ENCODE measurements around the gene POLR2F. TPM values are rescaled to one million over a fixed set of nuclear protein-coding genes. Genes with fewer than 3 reads are reported as not detected.

Gene POLR2F
- polyA plus RNA-seq, 1 of the 3 experiments (the other 2 are of a cell fraction), result 255 TPM

DNA sequence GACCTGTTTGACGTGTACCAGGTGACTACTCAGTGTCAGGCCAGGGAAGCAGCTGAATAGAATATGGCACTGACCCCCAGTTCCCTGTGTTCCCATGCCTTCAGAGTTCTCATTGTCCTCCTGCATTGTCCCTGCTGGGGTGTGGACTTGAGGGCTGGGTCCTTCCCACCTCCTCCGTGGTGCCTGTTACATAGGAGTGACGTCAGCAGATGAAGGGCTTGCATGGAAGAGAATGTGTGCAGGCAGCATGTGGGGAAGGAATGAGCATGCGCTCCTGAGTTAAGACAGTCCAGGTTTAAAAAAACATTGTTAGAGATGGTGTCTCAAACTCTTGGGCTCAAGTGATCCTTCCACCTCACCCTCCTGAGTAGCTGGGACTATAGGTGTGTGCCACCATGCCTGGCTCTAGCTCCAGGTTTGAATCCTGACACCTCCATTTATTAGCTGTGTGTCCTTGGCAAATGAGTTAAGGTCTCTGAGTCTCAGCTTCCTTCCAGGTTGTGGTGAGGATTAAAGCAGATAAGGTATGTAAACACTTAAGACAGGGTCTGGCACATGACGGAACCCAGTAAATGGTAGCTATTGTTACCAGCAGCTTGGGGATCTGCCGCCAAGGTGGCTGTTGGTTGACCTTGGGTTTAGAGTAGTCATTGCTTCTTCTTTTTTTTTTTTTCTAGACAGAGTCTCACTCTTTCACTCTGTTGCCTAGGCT is 38.4 kb downstream of the POLR2F start:
- Histone ChIP-seq H3K79me2 (ENCODE audit: insufficient read depth) (no peaks in the 10 kb centered on the region), H3K4me2 (no peak overlapping the region), H3K36me3 (replicated peaks in 1 of 2; ENCODE audit: control insufficient read depth in 1 of 2, insufficient read depth in 2 of 2, low read length in 1 of 2) (no peaks in the 10 kb centered on the region), H3K9me3 (no peaks in the 10 kb centered on the region), H4K20me1 (ENCODE audit: insufficient read depth) (no peaks in the 10 kb centered on the region), H3K9ac (no peak overlapping the region), H3F3A (replicated peaks; ENCODE audit: insufficient read depth) (no peaks in the 10 kb centered on the region), H3K4me1 (ENCODE audit: control insufficient read depth in 1 of 2, insufficient read depth in 2 of 2, low read depth in 1 of 2, low read length in 1 of 2) (no peaks in the 10 kb centered on the region; a peak in 1 of 4 replicates), H3K9me2 (no peaks in the 10 kb centered on the region), H3K27me3 (ENCODE audit: insufficient read depth) (no peaks in the 10 kb centered on the region), H2AFZ (ENCODE audit: low read depth) (no peak overlapping the region), H3K4me3 (ENCODE audit: low read depth in 2 of 2, low read length in 1 of 2) (no peak overlapping the region), H3K27ac (ENCODE audit: low read depth in 2 of 2, low read length in 1 of 2) (no peak overlapping the region)
- whole genome bisulfite sequencing (ENCODE audit: low lambda C conversion rate), result 88% methylated on average over 5 of the region's 6 CpGs
- TF ChIP-seq, protein P1, sequence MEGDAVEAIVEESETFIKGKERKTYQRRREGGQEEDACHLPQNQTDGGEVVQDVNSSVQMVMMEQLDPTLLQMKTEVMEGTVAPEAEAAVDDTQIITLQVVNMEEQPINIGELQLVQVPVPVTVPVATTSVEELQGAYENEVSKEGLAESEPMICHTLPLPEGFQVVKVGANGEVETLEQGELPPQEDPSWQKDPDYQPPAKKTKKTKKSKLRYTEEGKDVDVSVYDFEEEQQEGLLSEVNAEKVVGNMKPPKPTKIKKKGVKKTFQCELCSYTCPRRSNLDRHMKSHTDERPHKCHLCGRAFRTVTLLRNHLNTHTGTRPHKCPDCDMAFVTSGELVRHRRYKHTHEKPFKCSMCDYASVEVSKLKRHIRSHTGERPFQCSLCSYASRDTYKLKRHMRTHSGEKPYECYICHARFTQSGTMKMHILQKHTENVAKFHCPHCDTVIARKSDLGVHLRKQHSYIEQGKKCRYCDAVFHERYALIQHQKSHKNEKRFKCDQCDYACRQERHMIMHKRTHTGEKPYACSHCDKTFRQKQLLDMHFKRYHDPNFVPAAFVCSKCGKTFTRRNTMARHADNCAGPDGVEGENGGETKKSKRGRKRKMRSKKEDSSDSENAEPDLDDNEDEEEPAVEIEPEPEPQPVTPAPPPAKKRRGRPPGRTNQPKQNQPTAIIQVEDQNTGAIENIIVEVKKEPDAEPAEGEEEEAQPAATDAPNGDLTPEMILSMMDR (IDR thresholded peaks at IDR 0.05), result no peak
- POLR2A ChIA-PET, result no interaction called here
- CTCF ChIA-PET, result no interaction called here
- no peak for DNase-seq

DNA sequence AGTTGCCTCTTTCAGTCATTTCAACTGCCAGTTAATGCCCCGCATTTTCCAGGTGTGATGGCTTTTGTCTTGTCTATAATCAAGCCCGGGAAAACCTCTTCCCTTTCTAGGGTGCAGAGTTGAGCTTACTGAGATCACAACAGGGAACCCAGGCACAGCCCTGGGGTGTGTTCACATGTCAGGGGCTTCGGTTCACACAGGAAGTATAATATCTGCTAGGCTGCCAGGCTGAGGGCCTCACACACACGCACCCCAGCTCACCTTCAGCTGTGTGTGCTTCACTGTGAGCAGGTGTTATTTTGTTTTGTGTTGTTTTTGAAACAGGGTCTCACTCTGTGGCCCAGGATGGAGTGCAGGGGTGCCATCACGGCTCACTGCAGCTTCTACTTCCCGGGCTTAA is 40.5 kb downstream of the POLR2F start:
- H4K20me1 ChIP-seq (ENCODE audit: insufficient read depth), result no peaks in the 10 kb centered on the region
- no peaks in the 10 kb centered on the region for H3K79me2 ChIP-seq (ENCODE audit: insufficient read depth)
- no peaks in the 10 kb centered on the region for H3F3A ChIP-seq (replicated peaks; ENCODE audit: insufficient read depth)
- H3K9me3 ChIP-seq, result no peaks in the 10 kb centered on the region
- no peak overlapping the region for H2AFZ ChIP-seq (ENCODE audit: low read depth)
- no peaks in the 10 kb centered on the region; a peak in 1 of 4 replicates for H3K4me1 ChIP-seq (ENCODE audit: control insufficient read depth in 1 of 2, insufficient read depth in 2 of 2, low read depth in 1 of 2, low read length in 1 of 2)
- TF ChIP-seq SMC3 (IDR thresholded peaks at IDR 0.05; ENCODE audit: low read depth, low read length) (no peak), EP300 (IDR thresholded peaks at IDR 0.05; ENCODE audit: borderline replicate concordance in 1 of 2, low read depth in 1 of 2, low read length in 1 of 2) (no peak), RXRA (IDR thresholded peaks at IDR 0.05; ENCODE audit: borderline replicate concordance, low read depth) (no peak), FOSL2 (IDR thresholded peaks at IDR 0.05; ENCODE audit: borderline replicate concordance, low read depth) (no peak), JUND (IDR thresholded peaks at IDR 0.05) (no peak), CHD2 (IDR thresholded peaks at IDR 0.05; ENCODE audit: low read length, partially characterized antibody) (no peak), TEAD4 (IDR thresholded peaks at IDR 0.05; ENCODE audit: borderline replicate concordance, insufficient read depth) (no peak), ELF1 (IDR thresholded peaks at IDR 0.05) (no peak), TCF12 (IDR thresholded peaks at IDR 0.05) (no peak), EZH2phosphoT487 (IDR thresholded peaks at IDR 0.05; ENCODE audit: borderline replicate concordance, low read depth) (no peak)
- TF ChIP-seq, protein P2, sequence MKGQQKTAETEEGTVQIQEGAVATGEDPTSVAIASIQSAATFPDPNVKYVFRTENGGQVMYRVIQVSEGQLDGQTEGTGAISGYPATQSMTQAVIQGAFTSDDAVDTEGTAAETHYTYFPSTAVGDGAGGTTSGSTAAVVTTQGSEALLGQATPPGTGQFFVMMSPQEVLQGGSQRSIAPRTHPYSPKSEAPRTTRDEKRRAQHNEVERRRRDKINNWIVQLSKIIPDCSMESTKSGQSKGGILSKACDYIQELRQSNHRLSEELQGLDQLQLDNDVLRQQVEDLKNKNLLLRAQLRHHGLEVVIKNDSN (IDR thresholded peaks at IDR 0.05; ENCODE audit: borderline replicate concordance, low read depth), result no peak
- TF ChIP-seq, protein P3, sequence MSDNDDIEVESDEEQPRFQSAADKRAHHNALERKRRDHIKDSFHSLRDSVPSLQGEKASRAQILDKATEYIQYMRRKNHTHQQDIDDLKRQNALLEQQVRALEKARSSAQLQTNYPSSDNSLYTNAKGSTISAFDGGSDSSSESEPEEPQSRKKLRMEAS (IDR thresholded peaks at IDR 0.05; ENCODE audit: low read depth), result no peak
- H3K4me2 ChIP-seq, result no peak overlapping the region
- DNase-seq, result no peak
- no peaks in the 10 kb centered on the region for H3K27me3 ChIP-seq (ENCODE audit: insufficient read depth)
- WGBS (ENCODE audit: low lambda C conversion rate), result 94% methylated on average over 5 of the region's 6 CpGs
- H3K27ac ChIP-seq (ENCODE audit: low read depth in 2 of 2, low read length in 1 of 2), result no peak overlapping the region
- POLR2A ChIA-PET, result no interaction called here
- H3K9ac ChIP-seq, result no peak overlapping the region
- H3K9me2 ChIP-seq, result no peaks in the 10 kb centered on the region
- no peak overlapping the region for H3K4me3 ChIP-seq (ENCODE audit: low read depth in 2 of 2, low read length in 1 of 2)
- CTCF ChIA-PET, result interaction anchor here (1.3 kb wide), 1 partner anchor 9 kb away, joined by 3 read pairs; the partner anchor contains the start of gene SOX10
- H3K36me3 ChIP-seq (replicated peaks in 1 of 2; ENCODE audit: control insufficient read depth in 1 of 2, insufficient read depth in 2 of 2, low read length in 1 of 2), result no peaks in the 10 kb centered on the region
